ENCODE results near the gene VRK2.

- TF ChIP-seq EZH2 (IDR thresholded peaks at IDR 0.05; ENCODE audit: borderline replicate concordance, low read length) (no peak), CTCF (IDR thresholded peaks at IDR 0.05; ENCODE audit: low read length) (no peak)
Observed at GRCh38 chr2:58127111-58127510, 80.5 kb downstream of the VRK2 start.

Data from OCI-LY1 (cell line).